GM18505 (cell line): ENCODE measurements around the gene TRUB2.

Experiments
- ATAC-seq: cut with Tn5 transposase; IDR thresholded peaks from one replicate; pipeline ENCODE4 v1.9.1; 2021; ENCODE audit not compliant: unreplicated experiment
- POLR2A ChIP-seq: IDR thresholded peaks from 4 replicates; pipeline ENCODE4 v1.6.1; 2011; ENCODE audit warnings: borderline replicate concordance; ENCODE audit not compliant: insufficient read depth, insufficient read length; ENCODE audit errors: extremely low read depth

Gene TRUB2

DNA sequence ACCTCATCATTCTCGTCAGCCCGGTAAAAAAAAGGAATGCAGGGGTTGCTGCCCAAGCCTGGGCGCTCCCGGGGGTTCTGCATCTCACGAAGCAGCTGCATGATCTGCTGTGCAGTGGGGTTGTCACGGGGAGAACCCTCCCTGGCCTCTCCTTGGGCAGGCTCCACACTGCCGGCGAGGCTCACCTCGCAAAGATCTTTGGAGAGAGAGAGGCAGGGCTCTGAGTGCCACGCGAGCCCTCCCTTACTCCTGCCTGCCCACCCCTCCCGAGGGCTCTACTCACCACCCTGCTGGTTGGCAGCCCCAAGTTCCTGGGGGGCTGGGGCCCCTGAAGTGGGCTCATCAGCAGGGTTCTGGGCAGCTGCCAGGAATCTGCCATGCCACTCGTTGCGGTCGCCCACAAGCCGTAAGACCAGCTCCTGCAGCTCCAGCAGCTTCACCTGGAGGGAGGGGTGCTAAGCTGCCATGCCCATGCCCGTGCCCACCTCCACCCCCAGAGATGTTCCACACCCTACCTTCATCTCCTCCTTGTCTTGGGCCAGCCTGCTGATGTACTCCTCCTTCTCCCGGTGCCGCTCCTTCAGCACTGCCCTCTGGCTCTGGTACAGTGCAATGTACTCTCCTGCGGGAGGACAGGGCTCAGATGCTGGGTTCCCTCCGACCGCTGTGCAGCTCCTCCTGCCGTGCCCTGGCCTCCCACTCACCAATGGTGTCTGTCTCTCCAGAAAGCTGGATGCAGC, 65.0 kb downstream of the TRUB2 start:
- no peak for ATAC-seq
- TF ChIP-seq POLR2A = no peak
